Esophagus muscularis mucosa (tissue), 4 donors: ENCODE results near the gene MAD2L1BP.

Experiments
- EP300 ChIP-seq: sonication (generic); formaldehyde crosslinking; IDR thresholded peaks from one replicate; pipeline ENCODE4 v1.6.1; 2017; ENCODE audit warnings: antibody characterized with exemption
- POLR2A ChIP-seq: fragments of 450-650 bp; IDR thresholded peaks from one replicate; pipeline ENCODE4 v1.6.1; 2017; ENCODE audit warnings: antibody characterized with exemption, moderate library complexity, mild to moderate bottlenecking, low read depth
- POLR2AphosphoS5 ChIP-seq, 2 donors: sonication (generic); formaldehyde crosslinking; IDR thresholded peaks; one replicate each; pipeline ENCODE4 v1.6.1; 2017; ENCODE audit warnings: antibody characterized with exemption in 2 of 2
- TF ChIP-seq, protein P1 (sequence below), 3 experiments: fragments of 200-600 bp in 2 of 3; fragments of 450-650 bp in 1 of 3; sonication (generic) in 2 of 3; IDR thresholded peaks; one replicate each; pipeline ENCODE4 v1.5.1; 2017 to 2019; ENCODE audit warnings: antibody characterized with exemption in 3 of 3, mild to moderate bottlenecking in 2 of 3, moderate library complexity in 1 of 3

DNA sequence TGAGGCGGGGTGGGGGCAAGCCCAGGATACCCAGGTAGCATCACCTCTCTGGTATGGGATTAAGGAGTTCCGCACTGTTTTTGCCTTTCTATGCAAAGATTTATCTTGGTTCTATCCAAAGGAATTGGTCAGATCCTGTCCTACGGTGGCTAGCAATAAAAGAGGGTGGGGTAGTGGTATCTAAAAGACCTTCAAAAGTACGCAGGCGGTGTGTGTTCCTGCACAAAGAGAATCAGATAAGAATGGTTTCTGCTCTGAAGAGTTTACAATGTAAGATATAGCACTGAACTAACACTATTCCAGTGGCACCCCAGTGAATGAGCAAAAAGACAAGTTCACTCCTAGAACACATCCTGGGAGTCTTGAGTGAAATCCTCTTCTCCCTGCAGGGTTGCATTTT lies 45.7 kb downstream of the MAD2L1BP start:
- TF ChIP-seq, protein P1, sequence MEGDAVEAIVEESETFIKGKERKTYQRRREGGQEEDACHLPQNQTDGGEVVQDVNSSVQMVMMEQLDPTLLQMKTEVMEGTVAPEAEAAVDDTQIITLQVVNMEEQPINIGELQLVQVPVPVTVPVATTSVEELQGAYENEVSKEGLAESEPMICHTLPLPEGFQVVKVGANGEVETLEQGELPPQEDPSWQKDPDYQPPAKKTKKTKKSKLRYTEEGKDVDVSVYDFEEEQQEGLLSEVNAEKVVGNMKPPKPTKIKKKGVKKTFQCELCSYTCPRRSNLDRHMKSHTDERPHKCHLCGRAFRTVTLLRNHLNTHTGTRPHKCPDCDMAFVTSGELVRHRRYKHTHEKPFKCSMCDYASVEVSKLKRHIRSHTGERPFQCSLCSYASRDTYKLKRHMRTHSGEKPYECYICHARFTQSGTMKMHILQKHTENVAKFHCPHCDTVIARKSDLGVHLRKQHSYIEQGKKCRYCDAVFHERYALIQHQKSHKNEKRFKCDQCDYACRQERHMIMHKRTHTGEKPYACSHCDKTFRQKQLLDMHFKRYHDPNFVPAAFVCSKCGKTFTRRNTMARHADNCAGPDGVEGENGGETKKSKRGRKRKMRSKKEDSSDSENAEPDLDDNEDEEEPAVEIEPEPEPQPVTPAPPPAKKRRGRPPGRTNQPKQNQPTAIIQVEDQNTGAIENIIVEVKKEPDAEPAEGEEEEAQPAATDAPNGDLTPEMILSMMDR (IDR thresholded peaks at IDR 0.05), result no peak
- TF ChIP-seq POLR2A (no peak), EP300 (no peak), POLR2AphosphoS5 (IDR thresholded peaks at IDR 0.05) (no peak)
